ENCODE data around the gene SMC6. TPM values are rescaled to one million over a fixed set of nuclear protein-coding genes. Genes with fewer than 3 reads are reported as not detected.
A peak's percentile ranks its signal among the peaks of the same experiment; 100 is the strongest.

The SMC6 gene
- polyA plus RNA-seq, 4 donors, result 27.7 to 42.5 (median 40.2) TPM

DNA sequence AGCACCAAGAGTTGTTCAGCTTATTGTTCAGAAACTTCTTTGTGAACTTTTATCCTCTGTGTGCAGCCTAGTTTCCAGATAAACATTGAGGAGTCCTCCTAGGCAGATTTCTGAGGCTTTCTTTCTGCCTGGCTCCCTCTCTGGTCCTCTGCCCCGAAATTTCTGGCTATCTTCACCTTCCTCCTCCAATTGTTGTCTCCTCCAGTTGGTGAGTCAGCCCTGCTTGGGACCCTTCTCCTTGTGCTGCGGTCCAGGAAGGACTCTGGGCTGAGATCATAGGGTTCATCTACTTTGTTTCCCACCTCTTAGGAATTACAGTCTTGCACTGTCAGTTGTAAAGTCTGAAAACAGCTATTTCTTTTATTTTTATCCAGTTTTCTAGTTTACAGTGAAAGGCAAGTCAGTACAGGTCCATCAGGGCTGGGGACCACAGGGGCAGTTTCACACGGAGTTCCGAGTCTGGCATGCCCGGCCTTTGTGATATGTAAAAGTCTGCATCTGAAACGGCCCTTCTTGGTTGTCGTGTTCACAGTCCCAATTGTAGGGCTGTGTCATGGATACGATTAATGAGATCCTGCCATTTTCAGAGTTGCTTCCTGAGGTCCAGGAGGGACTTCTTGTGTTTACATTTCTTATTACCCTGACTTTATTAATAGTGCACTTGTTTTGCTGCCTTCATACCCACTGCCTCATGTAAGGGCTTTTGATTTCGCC is 100.8 kb downstream of the SMC6 start:
- DNase-seq (ENCODE audit: low read depth in 4 of 4, low spot score in 3 of 4), result no peak

DNA sequence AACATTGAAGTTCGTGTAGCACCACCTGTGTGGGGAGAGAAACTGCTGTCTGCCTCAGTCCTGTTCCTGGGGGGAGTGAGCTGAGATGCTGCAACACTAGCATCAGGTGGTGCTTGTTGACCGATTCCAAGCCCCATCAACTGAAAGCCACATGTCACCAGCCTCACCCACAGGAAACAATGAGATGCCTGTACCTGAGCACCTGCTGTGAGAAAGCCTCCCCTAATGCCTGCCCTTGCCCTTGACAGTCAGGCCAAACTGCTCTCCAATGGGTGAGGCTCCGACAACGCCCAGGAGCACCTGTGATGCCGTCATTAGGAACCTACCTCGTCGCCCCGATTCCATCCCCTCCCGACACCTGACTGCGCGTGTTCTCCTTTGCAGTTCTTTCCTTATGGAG is 104.6 kb downstream of the SMC6 start:
- no peak for DNase-seq (ENCODE audit: low read depth in 4 of 4, low spot score in 3 of 4)

DNA sequence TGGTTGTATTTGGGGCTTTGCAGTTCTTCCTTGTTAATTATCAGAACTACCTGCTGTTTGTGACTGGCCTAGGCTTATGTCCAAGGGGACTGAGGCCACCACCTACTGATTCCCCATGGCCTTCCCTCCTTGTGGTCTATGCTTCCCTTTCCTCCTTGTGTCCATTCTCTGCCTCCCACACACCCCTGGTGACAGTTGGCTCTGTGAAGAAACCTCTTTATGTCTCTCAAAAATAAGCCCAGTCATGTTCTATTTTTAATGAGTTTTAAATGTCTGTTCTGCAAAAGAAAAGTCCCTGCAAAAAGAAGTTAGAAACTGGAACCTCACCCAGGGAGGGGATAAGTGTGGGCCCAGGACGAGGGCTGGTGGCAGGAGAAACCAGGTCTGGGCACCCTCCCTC is 105.0 kb downstream of the SMC6 start:
- no peak for DNase-seq (ENCODE audit: low read depth in 4 of 4, low spot score in 3 of 4)

DNA sequence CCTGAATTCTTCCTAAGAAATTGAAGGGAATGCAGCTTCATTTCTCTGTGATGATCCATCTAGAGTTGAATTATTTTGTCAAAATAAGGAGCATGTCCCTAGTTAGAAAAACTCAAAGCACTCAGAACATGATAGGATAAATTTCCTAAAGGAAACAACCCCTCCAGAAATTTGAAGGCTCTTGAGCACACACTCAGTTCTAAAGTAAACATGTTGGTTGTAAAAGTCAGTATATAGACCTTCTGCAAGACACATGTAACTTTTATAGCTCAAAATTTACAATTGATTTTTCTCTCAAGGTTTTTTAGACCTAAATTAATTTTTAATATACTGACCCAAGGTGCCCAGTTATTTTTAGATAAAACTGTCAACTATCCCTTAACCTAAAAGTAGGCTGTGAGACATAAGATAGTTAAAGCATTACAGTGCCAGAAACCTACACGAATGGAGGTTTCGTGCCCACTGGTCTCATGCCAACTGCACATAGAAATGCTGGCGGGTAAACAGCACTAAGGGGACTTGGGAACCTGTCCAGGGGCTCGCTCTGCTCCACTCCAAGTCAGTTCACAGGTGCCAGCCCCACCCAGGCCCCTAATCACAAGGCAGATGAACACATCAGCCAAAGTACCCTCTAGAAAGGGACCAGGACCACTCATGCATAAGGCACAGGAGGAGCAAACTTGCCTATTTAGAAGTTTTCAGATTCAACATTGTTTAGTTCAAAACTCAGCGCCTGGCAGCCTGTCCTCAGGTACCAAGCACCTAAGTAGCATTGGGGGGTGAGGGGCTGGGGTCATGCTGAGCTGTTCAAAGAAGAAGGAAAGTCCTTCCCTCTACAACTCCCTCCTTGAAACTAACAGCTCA is 106.5 kb downstream of the SMC6 start:
- DNase-seq (ENCODE audit: low read depth in 4 of 4, low spot score in 3 of 4), result no peak

DNA sequence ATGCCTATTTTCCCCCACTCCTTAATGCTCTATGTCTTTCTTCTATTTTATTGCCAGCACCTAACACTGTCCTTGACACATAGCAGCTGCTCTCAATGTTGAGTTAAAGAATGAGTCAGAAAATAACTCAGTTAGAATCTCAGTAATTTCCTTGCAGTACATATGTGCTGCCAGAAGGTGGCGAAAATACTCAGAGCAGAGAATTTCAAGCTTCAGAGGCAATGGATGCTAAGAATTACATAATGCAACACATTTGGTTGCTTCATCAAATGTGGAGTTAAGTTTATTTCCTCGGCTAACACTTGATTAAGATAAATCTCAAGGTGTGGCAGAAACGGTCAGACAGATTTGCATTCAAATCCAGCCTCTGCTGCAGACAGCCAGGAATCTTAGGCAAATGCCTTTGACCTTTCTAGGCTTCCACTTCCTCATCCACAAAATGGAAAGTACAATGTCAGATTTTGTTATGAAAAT is 107.5 kb downstream of the SMC6 start:
- DNase-seq (ENCODE audit: low read depth in 4 of 4, low spot score in 3 of 4), result peak; percentile 64 to 75 (median 68)

DNA sequence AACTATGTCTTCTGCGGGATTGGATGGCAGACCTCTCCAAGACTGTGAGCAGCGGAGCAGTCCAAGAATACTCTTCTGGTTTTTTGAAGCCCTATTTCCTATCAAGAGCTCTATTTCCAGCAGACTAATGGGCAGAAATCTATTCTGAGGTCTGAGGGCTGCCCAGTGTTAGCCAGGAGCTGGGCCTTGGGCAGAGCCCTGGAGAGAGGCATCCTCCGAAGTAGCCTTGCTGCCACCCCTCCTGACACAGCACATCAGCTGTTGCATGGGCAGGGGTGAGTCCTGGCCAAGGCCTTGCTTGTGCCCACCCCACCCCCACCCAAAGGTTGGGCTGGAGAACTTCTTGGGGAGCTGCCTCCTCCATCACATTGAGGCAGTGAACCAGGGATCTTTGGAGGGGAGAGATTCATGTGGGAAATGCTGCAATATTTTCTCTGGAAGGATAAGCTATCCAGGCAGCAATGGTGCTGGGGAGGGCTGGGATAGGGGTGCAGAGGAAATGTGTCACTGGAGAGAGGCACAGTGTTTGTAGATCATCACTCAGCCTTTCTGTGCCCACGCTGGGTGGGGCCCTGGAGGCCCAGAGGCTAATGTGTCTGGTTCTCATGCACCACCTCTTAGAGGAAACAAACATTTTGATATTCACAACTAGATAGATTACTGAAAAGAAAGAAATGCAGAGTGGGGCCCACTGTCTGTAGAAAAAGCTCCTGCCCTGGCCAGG is 108.5 kb downstream of the SMC6 start:
- no peak for DNase-seq (ENCODE audit: low read depth in 4 of 4, low spot score in 3 of 4)

DNA sequence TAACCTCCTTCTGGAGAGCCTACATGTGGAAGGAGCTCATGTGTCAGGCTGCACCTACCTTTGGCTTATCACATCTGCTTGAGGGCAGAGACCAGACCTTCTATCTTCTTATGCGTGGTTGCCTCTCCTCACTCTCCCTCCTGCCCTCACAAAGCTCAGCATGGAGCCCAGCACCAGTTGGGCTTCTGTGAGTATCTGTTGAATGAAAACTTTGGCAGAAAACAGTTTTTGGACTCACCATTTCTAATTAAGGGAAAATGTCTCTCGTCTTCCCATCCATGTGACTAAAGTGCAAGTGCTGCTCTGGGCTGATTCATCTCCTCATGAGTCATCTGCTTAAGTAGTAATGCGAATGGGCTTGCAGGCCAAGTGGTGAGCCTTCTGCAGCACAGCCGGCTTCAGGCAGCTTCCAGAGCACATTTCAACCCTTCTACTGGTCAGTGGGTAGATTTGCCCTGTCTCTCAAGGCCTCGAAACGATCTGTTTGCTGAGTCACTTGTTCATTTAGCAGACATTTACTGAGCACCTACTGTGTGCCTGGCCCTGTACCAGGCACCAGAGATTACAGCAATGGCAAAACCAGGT is 110.5 kb downstream of the SMC6 start:
- DNase-seq (ENCODE audit: low read depth in 4 of 4, low spot score in 3 of 4), result no peak

DNA sequence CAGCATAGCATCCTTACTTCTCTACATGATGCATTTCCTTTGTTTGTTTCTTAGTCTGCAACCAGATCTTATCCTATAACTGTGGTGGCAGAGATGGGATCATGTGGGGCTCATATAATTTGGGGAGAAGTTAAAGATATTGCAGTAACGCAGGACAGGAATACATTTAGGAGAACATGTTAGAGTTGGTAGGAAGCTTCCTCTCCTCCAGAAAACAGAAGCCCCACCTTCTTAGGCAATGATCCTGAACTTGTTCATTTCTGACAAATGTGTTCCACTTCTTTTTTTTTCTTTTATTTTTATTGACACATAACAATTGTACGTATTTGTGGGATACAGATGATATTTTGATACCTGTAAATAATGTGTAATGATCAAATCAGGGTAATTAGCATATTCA is 113.2 kb downstream of the SMC6 start:
- no peak for DNase-seq (ENCODE audit: low read depth in 4 of 4, low spot score in 3 of 4)

DNA sequence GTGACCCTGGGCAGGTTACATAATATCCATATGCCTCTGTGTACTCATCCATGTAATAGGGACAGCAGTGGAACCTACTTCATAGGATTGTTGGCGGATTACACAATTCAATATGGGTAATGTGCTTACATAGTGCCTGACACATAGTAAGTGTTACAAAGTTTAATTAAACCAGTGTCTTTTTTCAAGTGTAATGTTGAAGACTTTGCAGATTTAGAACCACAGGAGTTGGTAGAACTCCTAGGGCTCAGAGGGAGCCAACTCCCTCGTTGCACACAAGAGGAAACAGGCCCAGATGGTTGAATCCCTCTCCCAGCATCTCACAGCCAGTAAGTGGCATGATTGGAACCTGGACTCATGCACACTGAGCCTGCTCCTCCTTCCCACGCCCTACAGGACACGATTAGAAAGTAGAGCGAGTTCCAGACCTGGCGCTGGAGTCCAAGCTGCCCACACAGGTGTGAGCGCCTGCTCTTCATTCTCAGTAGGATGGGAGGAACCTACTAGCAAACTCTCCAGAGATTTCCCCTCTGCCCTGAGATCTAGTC is 115.3 kb downstream of the SMC6 start:
- DNase-seq (ENCODE audit: low read depth in 4 of 4, low spot score in 3 of 4), result no peak

DNA sequence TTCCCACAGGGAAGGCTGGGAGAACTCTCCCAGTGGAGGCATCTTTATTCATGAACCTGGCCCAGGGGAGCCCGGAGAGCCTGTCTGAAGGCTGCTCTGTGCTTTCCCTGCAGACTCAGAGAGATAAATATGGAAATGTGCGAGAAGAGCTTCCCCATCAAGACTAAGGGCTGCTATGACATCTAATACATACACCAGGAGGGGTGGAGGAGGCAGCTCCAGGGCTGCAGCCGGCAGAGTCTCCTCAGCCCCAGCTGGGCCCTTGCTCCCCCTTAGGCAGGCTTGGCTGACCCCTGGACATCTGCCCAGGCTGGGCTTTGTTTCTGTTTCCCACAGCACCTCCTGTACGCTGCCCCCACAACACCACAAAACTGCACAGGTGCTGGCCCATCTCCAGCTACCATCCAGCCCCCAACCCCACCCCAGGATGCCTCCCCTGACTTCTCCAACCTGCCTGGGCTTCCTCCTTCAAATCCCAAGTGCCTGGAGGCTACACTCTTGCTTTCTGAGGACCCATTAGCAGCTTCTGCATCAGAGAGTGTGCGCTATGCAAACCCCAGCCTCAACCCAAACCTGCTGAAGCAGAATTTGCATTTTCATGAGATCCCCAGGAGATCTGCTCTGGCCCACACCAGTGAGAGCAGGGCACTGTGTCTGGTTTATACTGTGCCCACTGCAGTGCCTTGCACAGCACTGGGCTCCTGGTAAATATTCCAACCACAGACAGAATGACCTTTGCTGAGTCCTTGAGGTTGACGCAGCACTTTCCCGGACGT is 116.3 kb downstream of the SMC6 start:
- DNase-seq (ENCODE audit: low read depth in 4 of 4, low spot score in 3 of 4), result no peak

DNA sequence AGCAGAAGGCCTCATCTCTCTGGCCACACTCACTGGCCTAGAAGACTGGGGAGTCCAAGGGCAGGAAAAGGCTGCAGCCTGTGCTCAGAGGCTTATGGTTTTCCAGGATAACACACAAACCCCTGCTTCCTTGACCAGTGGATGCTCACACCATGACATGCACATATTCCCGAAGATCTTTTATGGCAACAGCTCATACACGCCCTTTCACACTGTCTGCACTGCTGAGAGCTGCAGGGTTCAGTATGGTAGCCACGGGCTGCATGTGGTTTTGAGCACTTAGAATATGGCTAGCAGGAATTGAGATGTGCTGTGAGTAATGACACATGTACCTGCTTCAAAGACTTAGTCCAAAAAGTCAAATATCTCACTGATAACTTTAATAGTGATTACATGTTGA is 117.4 kb downstream of the SMC6 start:
- DNase-seq (ENCODE audit: low read depth in 4 of 4, low spot score in 3 of 4), result no peak

DNA sequence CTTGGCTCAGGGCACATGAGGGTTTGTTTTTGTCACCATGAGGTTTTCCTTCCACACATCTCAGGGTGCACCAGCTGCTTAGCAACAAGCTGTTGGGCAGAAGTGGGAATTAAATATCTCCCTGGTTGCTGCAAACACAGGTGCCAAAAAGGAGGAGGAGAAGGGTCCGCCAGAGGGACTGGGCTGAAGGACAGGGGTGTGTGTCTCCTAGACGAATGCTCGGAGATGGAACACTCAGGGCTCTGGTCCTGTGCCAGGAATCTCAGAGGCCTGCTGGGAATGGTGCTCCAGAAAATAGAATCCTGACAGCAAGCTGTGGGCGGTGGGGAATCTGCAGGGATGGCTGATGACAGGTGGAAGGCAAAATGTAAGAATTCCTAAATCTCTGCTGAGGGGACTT is 118.6 kb downstream of the SMC6 start:
- DNase-seq (ENCODE audit: low read depth in 4 of 4, low spot score in 3 of 4), result no peak

DNA sequence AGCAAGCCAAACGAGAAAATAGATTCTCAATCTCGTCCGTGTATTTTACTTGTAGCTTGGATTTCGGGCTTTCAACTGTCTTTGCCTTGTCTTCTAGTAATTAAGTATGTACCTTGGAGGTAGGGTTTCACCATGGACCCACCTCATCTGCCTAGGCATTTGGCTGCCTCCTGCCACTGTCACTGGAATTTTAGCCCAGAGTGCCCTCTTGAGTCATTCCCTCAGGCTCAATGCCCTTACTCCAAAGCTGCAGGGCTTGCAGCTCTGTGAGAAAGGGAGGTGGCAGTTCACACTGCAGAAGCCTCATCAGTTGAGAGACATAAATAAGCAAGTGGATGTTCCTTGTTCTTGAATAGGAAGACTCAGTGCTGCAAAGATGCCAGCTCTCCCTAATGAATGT is 123.5 kb downstream of the SMC6 start:
- no peak for DNase-seq (ENCODE audit: low read depth in 4 of 4, low spot score in 3 of 4)

DNA sequence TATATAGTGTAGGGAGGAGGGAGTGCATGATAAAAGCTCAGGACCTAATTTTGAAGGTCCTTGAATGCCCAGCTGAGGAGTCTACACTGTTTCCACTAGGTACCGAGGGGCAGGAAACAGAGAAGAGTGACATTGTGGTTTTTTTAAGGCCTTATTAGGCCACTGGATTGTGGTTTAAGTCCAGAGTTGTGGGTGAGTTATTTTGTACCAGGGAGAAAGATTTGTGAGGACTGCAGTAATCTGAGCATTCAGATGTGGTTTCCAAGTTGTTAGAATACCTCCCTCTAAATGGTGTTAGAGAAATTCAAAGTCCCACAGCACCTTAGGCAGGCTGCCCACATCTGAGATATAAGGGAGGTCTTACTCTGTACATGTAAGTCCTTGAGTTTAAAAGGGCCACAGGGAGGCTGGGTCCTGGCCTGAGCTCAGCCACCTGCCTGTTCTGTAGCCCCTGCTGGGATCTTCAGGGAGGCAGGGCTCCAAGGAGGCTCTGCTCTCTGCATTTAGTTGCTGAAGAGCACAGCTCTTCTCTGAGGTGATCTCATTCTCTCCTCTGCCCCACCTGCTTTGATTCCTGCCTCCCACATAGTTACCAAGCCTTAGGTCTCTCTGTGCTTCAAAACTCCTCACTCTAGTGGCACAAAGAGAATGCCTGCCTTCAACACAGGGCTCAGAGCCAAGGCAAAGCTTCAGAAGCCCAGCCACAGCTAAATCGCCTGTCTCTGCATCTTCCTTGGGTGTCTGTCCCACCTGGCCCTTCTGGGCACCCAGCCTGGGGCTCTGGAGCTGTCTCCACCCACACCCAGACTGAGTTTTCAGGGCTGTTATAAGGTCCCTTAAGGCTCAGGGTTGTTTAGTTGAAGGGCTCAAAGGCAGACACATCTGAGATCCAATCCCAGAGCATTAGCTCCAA is 125.0 kb downstream of the SMC6 start:
- no peak for DNase-seq (ENCODE audit: low read depth in 4 of 4, low spot score in 3 of 4)

DNA sequence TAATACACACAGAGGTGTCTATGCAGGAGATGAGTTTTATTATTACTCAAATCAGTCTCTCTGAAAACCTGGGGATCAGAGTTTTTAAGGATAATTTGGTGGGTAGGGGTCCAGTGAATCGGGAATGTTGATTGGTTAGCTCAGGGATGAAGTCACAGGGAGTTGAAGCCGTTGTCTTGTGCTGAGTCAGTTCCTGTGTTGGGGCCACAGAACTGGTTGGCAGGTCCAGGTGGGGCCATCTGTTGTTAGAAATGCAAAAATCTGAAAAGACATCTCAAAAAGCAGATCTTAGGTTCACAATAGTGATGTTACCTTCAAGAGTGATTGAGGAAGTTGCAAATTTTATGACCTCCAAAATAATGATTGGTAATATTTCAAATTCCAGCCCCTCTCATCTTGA is 126.2 kb downstream of the SMC6 start:
- DNase-seq (ENCODE audit: low read depth in 4 of 4, low spot score in 3 of 4), result no peak

DNA sequence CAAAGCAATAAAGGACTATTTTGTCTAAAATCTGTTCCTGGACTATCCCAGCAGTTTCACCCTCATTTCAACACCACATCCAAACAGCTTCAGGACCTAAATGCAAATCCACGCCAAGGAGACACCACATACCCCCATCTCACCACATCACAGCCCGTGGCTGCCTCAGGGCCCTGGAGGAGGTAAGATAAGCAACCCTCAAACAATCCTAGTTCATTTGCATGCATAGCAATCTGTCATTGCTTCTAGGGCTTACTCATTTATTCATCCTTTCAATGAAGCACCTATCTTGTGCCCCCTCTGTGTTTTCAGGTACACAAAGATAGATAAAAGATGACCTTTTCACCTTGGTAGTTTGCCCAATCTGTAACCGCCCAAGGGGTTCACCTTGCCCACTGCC is 126.6 kb downstream of the SMC6 start:
- no peak for DNase-seq (ENCODE audit: low read depth in 4 of 4, low spot score in 3 of 4)

DNA sequence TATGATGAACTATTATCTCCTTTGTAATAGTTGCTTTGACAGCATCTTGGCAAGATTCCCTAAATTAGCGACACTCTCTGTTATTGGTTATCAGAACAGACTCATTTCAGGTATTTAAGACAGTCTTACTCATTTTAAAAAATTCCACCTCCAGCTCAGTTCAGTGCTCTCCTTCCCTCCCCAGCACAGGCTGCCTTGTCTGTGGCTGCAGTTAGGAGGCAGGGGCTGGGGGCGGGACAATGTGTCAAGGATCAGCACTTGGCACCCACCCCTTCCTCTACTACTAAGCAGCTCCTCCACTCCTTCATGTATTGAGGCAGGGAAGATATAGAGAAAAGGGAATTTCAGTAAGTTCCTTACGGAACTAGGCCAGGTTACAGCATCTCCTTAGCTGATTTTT is 128.2 kb downstream of the SMC6 start:
- no peak for DNase-seq (ENCODE audit: low read depth in 4 of 4, low spot score in 3 of 4)

DNA sequence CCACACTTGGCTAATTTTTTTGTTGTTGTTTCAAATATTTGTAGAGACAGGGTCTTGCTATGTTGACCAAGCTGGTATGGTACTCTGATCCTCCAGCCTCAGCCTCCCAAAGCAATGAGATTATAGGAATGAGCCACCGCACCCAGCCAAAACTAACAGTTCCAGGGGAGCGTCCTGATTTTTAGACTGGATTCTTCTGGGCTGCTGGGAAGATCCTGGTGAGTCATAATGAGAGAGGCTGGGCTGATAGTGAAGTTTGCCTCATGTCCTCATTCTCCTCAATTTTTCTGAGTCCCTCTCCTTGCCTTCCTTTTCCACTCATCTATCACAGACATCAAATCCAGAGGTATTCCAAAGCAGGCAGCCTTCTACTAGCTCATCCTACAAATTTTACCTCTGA is 131.8 kb downstream of the SMC6 start:
- DNase-seq (ENCODE audit: low read depth in 4 of 4, low spot score in 3 of 4), result no peak

DNA sequence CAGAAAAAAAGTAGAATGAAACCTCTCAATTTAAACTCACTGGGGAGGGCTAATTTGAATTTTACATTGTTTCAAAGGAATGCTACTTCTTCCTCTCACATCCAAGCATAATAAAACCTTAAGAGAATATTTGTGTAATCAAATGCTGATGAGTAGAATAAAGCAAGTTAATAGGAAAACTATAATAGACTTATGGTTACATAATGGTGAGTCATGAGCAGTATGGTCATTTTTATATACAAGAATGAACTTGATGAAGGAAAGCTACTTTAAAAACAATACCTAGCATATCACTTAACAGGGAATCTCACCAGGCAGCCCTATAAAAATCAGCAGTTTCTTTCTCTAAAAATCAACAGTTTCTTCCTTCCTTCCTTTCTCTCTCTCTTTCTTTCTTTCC is 132.8 kb downstream of the SMC6 start:
- DNase-seq (ENCODE audit: low read depth in 4 of 4, low spot score in 3 of 4), result no peak

Measured in left renal pelvis (tissue), 4 donors.